Measurements from ENCODE around the gene CRISP2. TPM values are rescaled to one million over a fixed set of nuclear protein-coding genes. Genes with fewer than 3 reads are reported as not detected.
"Not testable (repeated sequence)": the region's sequence is repeated elsewhere in the genome, so short reads cannot be mapped to it uniquely, and the experiment has no call there.

Gene CRISP2
- total RNA-seq, 2 experiments from 2014 or later, result not detected

- Mint-ChIP-seq H3K27ac (no peak overlapping the region), H3K27me3 (peaks cover 1% of the 10 kb centered on the region), H3K9me3 (ENCODE audit: low read depth) (peaks cover 13% of the 10 kb centered on the region), H3K36me3 (ENCODE audit: low read depth) (no peaks in the 10 kb centered on the region), H3K4me1 (no peaks in the 10 kb centered on the region), H3K4me3 (no peak overlapping the region)
- POLR2A ChIA-PET, result no interaction called here
- intact Hi-C loops (cut with DNase I, micrococcal nuclease), result no loop called here
- no peak for ATAC-seq
- CTCF ChIA-PET, result no interaction called here
- DNase-seq, result no peak
Observed at GRCh38 chr6:49692534-49692933, 20.8 kb downstream of the CRISP2 start.

GRCh38 chr6:49676671-49677281 is 36.6 kb downstream of the CRISP2 start:
- no peaks in the 10 kb centered on the region for H3K36me3 Mint-ChIP-seq (ENCODE audit: low read depth)

DNA sequence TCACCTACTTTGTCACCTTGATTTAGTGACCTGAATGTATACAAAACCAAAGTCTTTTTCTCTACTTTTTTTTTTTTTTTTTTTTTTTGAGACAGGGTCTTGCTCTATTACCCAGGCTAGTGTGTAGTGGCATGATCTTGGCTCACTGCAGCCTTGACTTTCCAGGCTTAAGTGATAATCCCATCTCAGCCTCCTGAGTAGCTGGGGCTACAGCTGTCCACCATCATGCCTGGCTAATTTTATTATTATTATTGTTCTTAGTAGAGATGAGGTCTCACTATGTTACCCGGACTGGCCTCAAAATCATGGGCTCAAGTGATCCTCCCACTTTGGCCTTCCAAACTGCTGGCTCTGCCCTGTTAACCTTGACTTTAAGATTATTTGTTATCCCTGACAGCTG is 37.5 kb downstream of the CRISP2 start:
- Mint-ChIP-seq H3K36me3 (ENCODE audit: low read depth) (no peaks in the 10 kb centered on the region), H3K27me3 (peaks cover 1% of the 10 kb centered on the region), H3K4me3 (no peak overlapping the region), H3K9me3 (ENCODE audit: low read depth) (peaks cover 5% of the 10 kb centered on the region), H3K4me1 (no peaks in the 10 kb centered on the region), H3K27ac (no peak overlapping the region)
- ChIA-PET POLR2A (no interaction called here), CTCF (no interaction called here)
- intact Hi-C loops (cut with DNase I, micrococcal nuclease), result no loop called here
- DNase-seq, result no peak
- ATAC-seq, result no peak

More at GRCh38 chr6:49676671-49677281, 36.6 kb downstream of the CRISP2 start:
- DNase-seq (no peak), ATAC-seq (no peak)
- intact Hi-C loops (cut with DNase I, micrococcal nuclease), result no loop called here
- no peak overlapping the region for H3K27ac Mint-ChIP-seq
- no peak overlapping the region for H3K4me3 Mint-ChIP-seq
- POLR2A ChIA-PET, result no interaction called here
- CTCF ChIA-PET, result no interaction called here
- H3K27me3 Mint-ChIP-seq, result peaks cover 1% of the 10 kb centered on the region
- no peaks in the 10 kb centered on the region for H3K4me1 Mint-ChIP-seq
- H3K9me3 Mint-ChIP-seq (ENCODE audit: low read depth), result peaks cover 5% of the 10 kb centered on the region

DNA sequence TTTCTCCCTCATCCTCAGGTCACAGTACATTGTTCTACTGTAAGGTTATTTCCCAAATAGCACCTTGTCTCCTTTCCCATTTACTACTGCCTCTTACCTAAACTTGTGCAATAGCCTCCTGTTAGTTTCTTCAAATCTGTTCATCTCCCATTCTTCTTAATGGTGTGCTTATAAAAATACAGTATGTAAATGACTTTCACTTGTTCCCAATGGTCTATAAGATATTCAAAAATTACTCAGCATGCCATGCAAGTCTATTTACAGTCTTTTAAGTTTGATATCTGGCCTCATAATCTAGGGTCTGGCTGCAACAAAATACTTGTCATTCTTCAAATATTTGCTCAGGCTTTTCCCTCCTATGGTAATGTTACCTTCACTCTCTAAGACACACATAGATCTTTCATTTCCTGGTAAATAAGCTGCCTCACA is 45.2 kb downstream of the CRISP2 start:
- no peaks in the 10 kb centered on the region for H3K36me3 Mint-ChIP-seq (ENCODE audit: low read depth)
- peaks cover 2% of the 10 kb centered on the region for H3K9me3 Mint-ChIP-seq (ENCODE audit: low read depth)
- intact Hi-C loops (cut with DNase I, micrococcal nuclease), result no loop called here
- H3K4me1 Mint-ChIP-seq, result no peaks in the 10 kb centered on the region
- no peak for DNase-seq
- no peak overlapping the region for H3K27ac Mint-ChIP-seq
- ChIA-PET CTCF (no interaction called here), POLR2A (no interaction called here)
- no peak for ATAC-seq
- no peaks in the 10 kb centered on the region for H3K27me3 Mint-ChIP-seq
- no peak overlapping the region for H3K4me3 Mint-ChIP-seq

DNA sequence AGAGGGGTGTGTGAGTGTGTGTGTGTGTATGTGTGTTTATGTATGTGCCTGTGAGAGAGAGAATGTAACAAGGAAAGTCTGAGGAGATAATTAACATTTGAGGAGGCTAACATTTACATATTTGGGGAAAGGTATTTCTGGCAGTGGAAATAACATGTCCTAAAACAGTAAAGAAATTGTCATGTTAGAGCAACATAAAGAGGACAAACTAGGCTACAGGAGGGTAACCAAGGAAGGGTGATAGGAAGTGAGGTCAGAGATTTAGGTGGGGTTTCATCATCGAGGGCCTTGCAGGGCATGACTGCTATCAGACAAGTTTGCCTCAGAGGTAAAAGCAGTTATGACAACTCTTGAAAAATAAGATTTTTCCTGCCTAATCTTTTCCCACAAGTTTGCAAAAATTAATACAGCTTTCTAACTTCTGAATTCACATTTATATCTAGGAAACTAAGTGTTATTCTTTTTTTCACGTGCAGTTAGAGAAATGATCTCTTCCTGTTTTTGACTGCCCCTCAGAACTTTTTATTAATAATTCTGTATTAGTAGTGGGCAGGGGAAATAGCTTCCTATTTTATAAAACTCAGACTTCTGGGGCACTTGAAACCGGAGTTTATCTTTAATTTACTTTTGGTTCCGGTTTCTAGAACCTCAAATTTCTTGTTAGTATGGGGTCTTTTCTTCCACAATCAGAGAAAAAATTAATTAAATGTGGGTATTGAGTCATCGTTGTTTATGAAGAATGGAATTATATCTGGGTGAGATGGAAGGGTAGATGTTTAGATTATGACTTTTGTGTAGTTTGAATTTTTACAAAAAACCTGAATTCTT is 46.2 kb downstream of the CRISP2 start:
- Mint-ChIP-seq H3K36me3 (ENCODE audit: low read depth) (no peaks in the 10 kb centered on the region), H3K27me3 (no peaks in the 10 kb centered on the region), H3K4me1 (no peaks in the 10 kb centered on the region), H3K4me3 (no peak overlapping the region), H3K27ac (no peak overlapping the region), H3K9me3 (ENCODE audit: low read depth) (peaks cover under 1% of the 10 kb centered on the region)
- ChIA-PET POLR2A (no interaction called here), CTCF (no interaction called here)
- ATAC-seq, result no peak
- no peak for DNase-seq
- intact Hi-C loops (cut with DNase I, micrococcal nuclease), result no loop called here

DNA sequence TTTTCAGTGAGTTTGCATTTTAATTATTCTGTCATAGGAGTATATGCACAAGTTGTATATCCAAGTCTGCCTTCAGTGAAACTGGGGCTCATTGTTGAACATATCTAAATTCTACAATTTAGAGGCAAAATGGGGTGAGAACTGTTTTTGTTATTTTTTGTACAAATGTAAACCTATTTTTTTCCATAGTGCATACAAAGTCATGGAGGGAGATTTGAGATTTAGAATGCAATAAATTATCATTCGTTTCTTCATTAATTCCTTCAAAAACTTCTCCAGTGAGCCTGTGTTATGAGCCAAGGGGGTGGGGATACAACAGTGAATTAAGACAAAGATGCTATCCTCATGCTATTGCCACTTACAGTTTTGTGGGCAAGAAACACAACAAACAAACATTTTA is 46.9 kb downstream of the CRISP2 start:
- Mint-ChIP-seq H3K27ac (no peak overlapping the region), H3K36me3 (ENCODE audit: low read depth) (no peaks in the 10 kb centered on the region), H3K4me3 (no peak overlapping the region), H3K9me3 (ENCODE audit: low read depth) (no peaks in the 10 kb centered on the region), H3K4me1 (no peaks in the 10 kb centered on the region), H3K27me3 (no peaks in the 10 kb centered on the region)
- intact Hi-C loops (cut with DNase I, micrococcal nuclease), result no loop called here
- no peak for DNase-seq
- ChIA-PET CTCF (no interaction called here), POLR2A (no interaction called here)
- no peak for ATAC-seq

DNA sequence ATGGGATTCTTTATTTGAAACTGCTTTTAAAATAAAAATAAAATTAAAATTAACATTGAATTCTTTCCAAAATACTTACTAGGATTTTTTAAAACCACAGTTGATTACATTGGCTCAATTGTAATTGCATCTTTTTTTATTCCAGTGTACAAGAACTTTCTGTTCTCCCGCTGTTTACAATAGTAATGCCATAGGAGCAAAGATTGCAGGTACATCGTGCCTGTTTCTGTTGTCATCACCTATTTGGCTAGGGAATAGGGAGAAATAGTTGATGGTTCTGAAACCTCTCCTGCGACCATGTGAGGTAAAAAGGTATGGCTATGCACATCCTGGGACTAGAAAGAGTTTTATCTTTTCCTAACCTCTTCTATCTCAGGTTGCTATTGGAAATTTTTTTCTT is 48.5 kb downstream of the CRISP2 start:
- ChIA-PET POLR2A (no interaction called here), CTCF (interaction anchor here (0.5 kb wide), 1 partner anchor 351 kb away, joined by 3 read pairs; no protein-coding TSS in a partner anchor)
- DNase-seq (no peak), ATAC-seq (no peak)
- Mint-ChIP-seq H3K27ac (no peak overlapping the region), H3K4me1 (no peaks in the 10 kb centered on the region), H3K36me3 (ENCODE audit: low read depth) (no peaks in the 10 kb centered on the region), H3K27me3 (no peaks in the 10 kb centered on the region), H3K9me3 (ENCODE audit: low read depth) (no peaks in the 10 kb centered on the region), H3K4me3 (no peak overlapping the region)
- intact Hi-C loops (cut with DNase I, micrococcal nuclease), result no loop called here

- POLR2A ChIA-PET; H3K9me3 Mint-ChIP-seq (ENCODE audit: low read depth); H3K27ac Mint-ChIP-seq; ATAC-seq; H3K36me3 Mint-ChIP-seq (ENCODE audit: low read depth); H3K27me3 Mint-ChIP-seq; CTCF ChIA-PET; H3K4me3 Mint-ChIP-seq; intact Hi-C loops (cut with DNase I, micrococcal nuclease); H3K4me1 Mint-ChIP-seq; DNase-seq: not testable (repeated sequence)
Observed at GRCh38 chr6:49664054-49664453, 49.3 kb downstream of the CRISP2 start.

GRCh38 chr6:49662892-49663261 is 50.5 kb downstream of the CRISP2 start:
- ChIA-PET CTCF (interaction anchor here (0.6 to 0.8 kb wide), 2 partner anchors 41 to 1864 kb away, joined by 3 to 6 read pairs; no protein-coding TSS in a partner anchor), POLR2A (no interaction called here)
- no peak for DNase-seq
- no peak for ATAC-seq
- H3K4me3 Mint-ChIP-seq, result no peak overlapping the region
- no peaks in the 10 kb centered on the region for H3K9me3 Mint-ChIP-seq (ENCODE audit: low read depth)
- H3K4me1 Mint-ChIP-seq, result no peaks in the 10 kb centered on the region
- H3K36me3 Mint-ChIP-seq (ENCODE audit: low read depth), result no peaks in the 10 kb centered on the region
- H3K27me3 Mint-ChIP-seq, result no peaks in the 10 kb centered on the region
- intact Hi-C loops (cut with DNase I, micrococcal nuclease), result no loop called here
- no peak overlapping the region for H3K27ac Mint-ChIP-seq

DNA sequence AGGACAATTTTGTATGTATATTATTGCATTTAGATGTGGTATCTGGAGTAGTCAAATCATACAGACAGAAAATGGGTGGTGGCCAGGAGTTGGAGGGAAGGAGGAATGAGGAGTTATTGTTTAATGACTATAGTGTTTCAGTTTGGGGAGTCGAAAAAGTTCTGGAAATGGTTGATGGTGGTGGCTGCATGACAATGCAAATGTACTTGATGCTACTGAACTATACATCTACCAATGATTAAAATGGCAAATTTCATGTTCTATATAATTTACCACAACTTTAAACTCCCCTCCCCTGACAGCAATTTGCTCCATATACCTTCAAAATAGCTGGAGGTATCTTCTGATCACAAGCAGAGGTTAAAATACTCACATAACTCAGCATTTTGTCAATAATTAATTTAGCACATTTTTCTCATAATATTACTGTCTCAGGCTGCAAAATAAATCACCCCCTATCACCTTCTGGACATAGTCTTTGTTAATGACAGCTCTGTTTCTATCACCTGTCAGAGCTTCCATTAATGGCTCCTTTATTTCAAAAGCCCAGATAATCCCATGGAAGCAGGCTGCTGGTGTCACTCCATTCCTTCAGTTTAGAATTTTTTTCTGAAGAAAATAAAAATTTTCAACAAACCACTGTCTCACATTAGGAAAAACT is 51.0 kb downstream of the CRISP2 start:
- ATAC-seq (no peak), DNase-seq (no peak)
- Mint-ChIP-seq H3K9me3 (ENCODE audit: low read depth) (no peaks in the 10 kb centered on the region), H3K27ac (no peak overlapping the region), H3K4me3 (no peak overlapping the region), H3K4me1 (no peaks in the 10 kb centered on the region), H3K27me3 (no peaks in the 10 kb centered on the region), H3K36me3 (ENCODE audit: low read depth) (no peaks in the 10 kb centered on the region)
- POLR2A ChIA-PET, result no interaction called here
- CTCF ChIA-PET, result interaction anchor here (0.6 to 0.8 kb wide), 2 partner anchors 41 to 1864 kb away, joined by 3 to 6 read pairs; no protein-coding TSS in a partner anchor
- intact Hi-C loops (cut with DNase I, micrococcal nuclease), result no loop called here

DNA sequence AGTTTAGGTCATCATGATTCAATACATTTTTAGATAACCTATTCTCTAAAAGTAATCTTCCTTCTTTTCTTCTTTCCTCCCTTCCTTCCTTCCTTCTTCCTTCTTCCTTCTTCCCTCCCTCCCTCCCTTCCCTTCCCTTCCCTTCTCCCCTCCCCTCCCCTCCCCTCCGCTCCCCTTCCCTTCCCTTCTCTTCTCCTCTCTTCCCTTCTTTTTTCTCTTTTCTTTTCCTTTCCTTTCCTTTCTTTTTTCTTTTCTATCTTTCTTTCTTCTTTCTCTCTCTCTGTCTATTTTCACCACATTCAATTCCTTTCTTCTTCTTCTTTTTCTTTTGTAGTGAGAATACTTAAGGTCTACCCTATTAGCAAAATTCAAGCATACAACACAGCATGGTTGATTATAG is 59.4 kb downstream of the CRISP2 start:
- Mint-ChIP-seq H3K27me3 (no peaks in the 10 kb centered on the region), H3K4me1 (no peaks in the 10 kb centered on the region), H3K4me3 (no peak overlapping the region), H3K9me3 (ENCODE audit: low read depth) (no peaks in the 10 kb centered on the region), H3K36me3 (ENCODE audit: low read depth) (no peaks in the 10 kb centered on the region), H3K27ac (no peak overlapping the region)
- ChIA-PET CTCF (no interaction called here), POLR2A (no interaction called here)
- no peak for DNase-seq
- no peak for ATAC-seq
- intact Hi-C loops (cut with DNase I, micrococcal nuclease), result no loop called here

DNA sequence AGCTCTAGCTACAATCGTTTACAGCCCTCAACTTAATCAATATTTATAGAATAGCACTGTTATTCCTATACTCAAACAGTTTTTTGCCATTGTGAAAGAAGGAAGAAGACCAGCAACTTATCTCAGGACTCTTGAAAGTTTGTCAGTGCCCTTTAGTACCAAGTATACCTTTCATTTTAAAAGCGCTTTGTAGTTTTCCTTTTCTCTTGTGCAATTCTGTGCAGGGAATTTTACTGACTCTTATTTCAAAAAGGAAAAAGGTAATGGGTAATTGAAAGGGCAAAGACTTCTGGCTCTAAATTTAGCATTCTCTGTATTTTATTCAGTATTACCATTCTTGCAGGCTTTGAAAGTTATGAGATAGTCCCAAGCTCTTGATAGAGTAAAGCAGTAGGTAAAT is 59.9 kb downstream of the CRISP2 start:
- POLR2A ChIA-PET, result no interaction called here
- H3K4me1 Mint-ChIP-seq, result no peaks in the 10 kb centered on the region

More for the DNA sequence above, 59.9 kb downstream of the CRISP2 start:
- CTCF ChIA-PET, result no interaction called here
- intact Hi-C loops (cut with DNase I, micrococcal nuclease), result no loop called here
- no peaks in the 10 kb centered on the region for H3K36me3 Mint-ChIP-seq (ENCODE audit: low read depth)
- H3K27ac Mint-ChIP-seq, result no peak overlapping the region
- ATAC-seq (no peak), DNase-seq (no peak)
- H3K4me3 Mint-ChIP-seq, result no peak overlapping the region
- H3K27me3 Mint-ChIP-seq, result no peaks in the 10 kb centered on the region
- no peaks in the 10 kb centered on the region for H3K9me3 Mint-ChIP-seq (ENCODE audit: low read depth)
